ENCODE results near the gene RALGPS1.

The RALGPS1 gene

GRCh38 chr9:127109212-127109711 lies 194.7 kb downstream of the RALGPS1 start:
- Histone ChIP-seq H3K27me3 (peaks cover 10% of the 10 kb centered on the region), H3K36me3 (no peaks in the 10 kb centered on the region), H3K27ac (no peak overlapping the region), H3K9me3 (no peaks in the 10 kb centered on the region), H3K4me3 (ENCODE audit: low read depth in 1 of 2, low read length in 1 of 2) (no peak overlapping the region), H3K4me1 (ENCODE audit: control insufficient read depth in 1 of 2, insufficient read depth in 1 of 2, low read depth in 1 of 2, low read length in 1 of 2) (peaks cover 1 to 3% of the 10 kb centered on the region in 2 experiments)
- no peak for TF ChIP-seq CTCF (IDR thresholded peaks at IDR 0.05)

GRCh38 chr9:127112056-127112455 lies 197.5 kb downstream of the RALGPS1 start:
- H3K9me3 ChIP-seq: no peaks in the 10 kb centered on the region
- TF ChIP-seq CTCF (IDR thresholded peaks at IDR 0.05): no peak
- no peak overlapping the region for H3K27ac ChIP-seq
- H3K4me3 ChIP-seq (ENCODE audit: low read depth in 1 of 2, low read length in 1 of 2): no peak overlapping the region
- no peaks in the 10 kb centered on the region for H3K36me3 ChIP-seq
- H3K4me1 ChIP-seq (ENCODE audit: control insufficient read depth in 1 of 2, insufficient read depth in 1 of 2, low read depth in 1 of 2, low read length in 1 of 2): no peaks in the 10 kb centered on the region
- peaks cover 10% of the 10 kb centered on the region for H3K27me3 ChIP-seq

- no peak overlapping the region for H3K4me3 ChIP-seq (ENCODE audit: low read depth in 1 of 2, low read length in 1 of 2)
- H3K9me3 ChIP-seq: no peaks in the 10 kb centered on the region
- no peak for TF ChIP-seq CTCF (IDR thresholded peaks at IDR 0.05)
- H3K36me3 ChIP-seq: no peaks in the 10 kb centered on the region
- H3K4me1 ChIP-seq (ENCODE audit: control insufficient read depth in 1 of 2, insufficient read depth in 1 of 2, low read depth in 1 of 2, low read length in 1 of 2): no peaks in the 10 kb centered on the region
- peaks cover 6% of the 10 kb centered on the region for H3K27me3 ChIP-seq
- H3K27ac ChIP-seq: no peak overlapping the region
These were observed 198.2 kb downstream of the RALGPS1 start for GRCh38 chr9:127112735-127113161.

GRCh38 chr9:127113191-127113972 lies 198.8 kb downstream of the RALGPS1 start:
- TF ChIP-seq CTCF (IDR thresholded peaks at IDR 0.05): no peak
- no peak overlapping the region for H3K27ac ChIP-seq

GRCh38 chr9:127114606-127115005 lies 200.0 kb downstream of the RALGPS1 start:
- peaks cover 1% of the 10 kb centered on the region for H3K27me3 ChIP-seq
- H3K4me3 ChIP-seq (ENCODE audit: low read depth in 1 of 2, low read length in 1 of 2): no peak overlapping the region
- no peak for TF ChIP-seq CTCF (IDR thresholded peaks at IDR 0.05)
- H3K36me3 ChIP-seq: no peaks in the 10 kb centered on the region
- no peaks in the 10 kb centered on the region for H3K9me3 ChIP-seq
- H3K4me1 ChIP-seq (ENCODE audit: control insufficient read depth in 1 of 2, insufficient read depth in 1 of 2, low read depth in 1 of 2, low read length in 1 of 2): no peaks in the 10 kb centered on the region
- H3K27ac ChIP-seq: no peak overlapping the region

More at GRCh38 chr9:127113191-127113972, 198.8 kb downstream of the RALGPS1 start:
- H3K4me1 ChIP-seq (ENCODE audit: control insufficient read depth in 1 of 2, insufficient read depth in 1 of 2, low read depth in 1 of 2, low read length in 1 of 2): no peaks in the 10 kb centered on the region
- H3K4me3 ChIP-seq (ENCODE audit: low read depth in 1 of 2, low read length in 1 of 2): no peak overlapping the region
- H3K9me3 ChIP-seq: no peaks in the 10 kb centered on the region
- H3K36me3 ChIP-seq: no peaks in the 10 kb centered on the region
- H3K27me3 ChIP-seq: peaks cover 5% of the 10 kb centered on the region
